Smooth muscle cell of the brain vasculature (primary cell): ENCODE measurements around the gene STK11.

Source experiments
- DNase-seq: peaks from one replicate; pipeline ENCODE4 v3.0.0-alpha.2; 2012; ENCODE audit warnings: low read depth, low spot score

Gene STK11

GRCh38 chr19:1225440-1226226 is 20.1 kb downstream of the STK11 start:
- no peak for DNase-seq

GRCh38 chr19:1226227-1226518 is 20.6 kb downstream of the STK11 start:
- no peak for DNase-seq

- DNase-seq, result no peak
Observed at GRCh38 chr19:1226522-1227303, 21.1 kb downstream of the STK11 start.

- DNase-seq, result no peak
Observed at GRCh38 chr19:1227304-1228054, 21.9 kb downstream of the STK11 start.

- no peak for DNase-seq
Observed at GRCh38 chr19:1228161-1228957, 22.8 kb downstream of the STK11 start.

- no peak for DNase-seq
Observed at GRCh38 chr19:1229056-1229923, 23.7 kb downstream of the STK11 start.

- DNase-seq, result no peak
Observed at GRCh38 chr19:1229924-1230782, 24.6 kb downstream of the STK11 start.

GRCh38 chr19:1230783-1231489 is 25.4 kb downstream of the STK11 start:
- DNase-seq, result no peak

GRCh38 chr19:1231729-1232637 is 26.4 kb downstream of the STK11 start:
- DNase-seq, result no peak

- DNase-seq, result no peak
Observed at GRCh38 chr19:1232652-1233072, 27.1 kb downstream of the STK11 start.

GRCh38 chr19:1233115-1233667 is 27.6 kb downstream of the STK11 start:
- DNase-seq, result no peak

GRCh38 chr19:1234051-1234954 is 28.7 kb downstream of the STK11 start:
- DNase-seq, result no peak

GRCh38 chr19:1234955-1235380 is 29.4 kb downstream of the STK11 start:
- DNase-seq, result no peak

- no peak for DNase-seq
Observed at GRCh38 chr19:1235625-1236538, 30.3 kb downstream of the STK11 start.

GRCh38 chr19:1236576-1236975 is 31.0 kb downstream of the STK11 start:
- no peak for DNase-seq
